ENCODE data around the gene MPG.
A peak's percentile ranks its signal among the peaks of the same experiment; 100 is the strongest.

MPG gene

DNA sequence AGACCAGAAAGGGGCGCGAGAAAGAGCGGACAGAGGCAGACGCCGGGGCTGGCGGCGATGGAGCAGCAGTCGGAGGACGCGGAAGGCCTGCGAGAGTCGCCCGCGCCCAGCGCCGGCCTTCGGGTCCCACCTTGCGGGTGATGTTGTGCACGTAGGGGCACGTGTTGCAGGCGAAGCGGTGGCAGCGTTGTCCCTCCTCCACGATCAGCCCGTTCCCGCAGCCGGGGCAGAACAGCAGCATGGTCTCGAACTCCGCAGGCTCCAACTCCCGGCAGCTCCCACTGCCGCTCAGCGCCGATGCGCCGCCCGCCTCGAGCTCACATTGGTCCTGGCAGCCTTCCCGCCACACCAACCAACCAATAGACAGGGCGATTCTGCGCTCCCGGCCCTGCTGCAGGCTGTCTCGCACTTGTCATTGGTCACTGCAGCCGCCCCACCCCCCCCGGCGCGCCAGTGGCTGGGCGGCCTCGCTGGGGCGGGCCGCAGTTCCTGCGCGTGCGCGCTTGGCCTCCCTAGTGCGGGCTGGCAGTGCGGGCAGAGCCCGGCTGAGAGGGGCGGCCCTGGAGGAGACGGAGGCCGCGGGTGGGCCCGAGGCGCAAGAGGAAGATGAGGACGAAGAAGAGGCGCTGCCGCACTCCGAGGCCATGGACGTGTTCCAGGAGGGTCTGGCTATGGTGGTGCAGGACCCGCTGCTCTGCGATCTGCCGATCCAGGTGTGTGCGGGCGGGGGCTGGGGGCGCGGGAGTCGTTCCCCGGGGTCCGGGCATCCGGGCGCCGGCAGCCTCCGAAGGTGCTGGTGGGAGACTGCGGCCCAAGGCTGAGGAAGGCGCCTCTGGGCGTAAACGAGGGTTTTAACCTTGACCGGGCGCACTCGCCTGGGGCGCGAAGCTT, 24.4 kb upstream of the MPG start, which contains the start of the genes POLR3K and SNRNP25:
Gene POLR3K (minus strand): TSS at position 263 of the 891 bp plus-strand sequence. CDS start 22 bp downstream, at position 241.
Gene SNRNP25 (plus strand): TSS at position 483 of the 891 bp plus-strand sequence. CDS start 189 bp downstream, at position 672.
- peak; percentile 84 for DNase-seq

DNA sequence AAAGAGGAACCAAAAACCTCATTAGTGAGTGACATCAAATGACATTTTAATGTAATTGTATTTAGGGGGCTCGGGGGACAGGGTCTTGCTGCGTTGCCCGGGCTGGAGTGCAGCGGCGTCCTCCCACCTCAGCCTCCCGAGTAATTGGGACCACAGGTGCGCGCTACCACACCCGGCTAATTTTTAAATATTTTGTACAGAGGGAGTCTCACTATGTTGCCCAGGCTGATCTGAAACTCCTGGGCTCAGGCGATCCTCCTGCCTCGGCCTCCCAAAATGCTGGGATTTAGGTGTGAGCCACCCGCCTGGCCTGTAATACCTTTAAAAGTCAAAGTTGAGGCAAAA, 23.8 kb upstream of the MPG start:
- DNase-seq: no peak

DNA sequence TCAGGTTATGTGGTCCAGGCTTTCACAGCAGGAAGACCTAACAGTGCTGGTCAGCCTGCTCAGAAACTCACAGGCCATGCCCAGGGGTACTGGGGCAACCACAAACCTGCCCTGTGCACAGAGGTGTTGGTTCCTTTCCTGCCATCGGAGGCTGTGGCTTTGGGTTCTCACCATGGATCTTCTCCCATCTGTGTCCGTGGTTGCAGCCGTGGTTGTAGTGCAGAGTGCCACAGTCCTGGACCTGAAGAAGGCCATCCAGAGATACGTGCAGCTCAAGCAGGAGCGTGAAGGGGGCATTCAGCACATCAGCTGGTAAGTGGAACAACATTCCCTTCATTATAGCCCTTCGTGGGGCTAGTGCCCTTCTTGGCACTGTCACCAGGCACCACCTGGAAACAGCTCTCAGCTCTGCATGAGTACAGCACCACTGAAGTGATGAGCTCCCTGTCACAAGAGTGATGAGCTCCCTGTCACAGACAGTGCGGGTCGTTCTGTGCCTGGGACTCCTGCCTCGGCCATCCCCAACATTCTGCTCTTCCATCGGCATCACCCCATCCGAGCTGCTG, 22.4 kb upstream of the MPG start:
- DNase-seq: no peak

DNA sequence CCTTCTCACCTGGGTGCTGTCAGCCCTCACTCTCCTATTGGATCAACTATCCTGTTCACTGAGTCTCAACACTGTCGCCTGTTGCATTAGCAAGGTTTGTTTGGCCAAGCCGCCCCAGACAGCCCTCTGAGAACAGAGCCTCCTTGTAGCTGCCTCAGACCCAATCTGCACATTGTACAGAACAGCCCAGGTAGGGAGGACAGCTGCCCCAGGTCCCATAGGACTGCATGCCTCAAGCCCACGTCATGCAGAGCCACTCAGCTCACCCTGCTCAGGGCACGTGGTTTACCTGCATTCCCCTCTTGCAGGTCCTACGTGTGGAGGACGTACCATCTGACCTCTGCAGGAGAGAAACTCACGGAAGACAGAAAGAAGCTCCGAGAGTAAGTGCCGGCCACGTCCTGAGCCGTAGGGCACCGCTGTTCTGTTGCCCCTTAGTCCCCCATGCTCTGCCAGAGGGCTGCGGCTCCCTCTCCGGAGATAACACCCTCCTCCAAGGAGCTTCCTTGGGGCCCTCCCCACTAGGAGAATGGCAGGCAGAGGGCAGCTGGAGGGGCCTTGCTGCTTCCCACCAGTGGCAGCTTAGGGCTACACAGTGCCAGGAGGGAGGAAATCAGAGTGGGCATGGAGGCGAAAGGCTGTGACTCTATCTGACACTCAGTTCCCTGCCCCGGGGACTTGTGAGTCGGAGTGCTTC, 21.6 kb upstream of the MPG start:
- DNase-seq: no peak

DNA sequence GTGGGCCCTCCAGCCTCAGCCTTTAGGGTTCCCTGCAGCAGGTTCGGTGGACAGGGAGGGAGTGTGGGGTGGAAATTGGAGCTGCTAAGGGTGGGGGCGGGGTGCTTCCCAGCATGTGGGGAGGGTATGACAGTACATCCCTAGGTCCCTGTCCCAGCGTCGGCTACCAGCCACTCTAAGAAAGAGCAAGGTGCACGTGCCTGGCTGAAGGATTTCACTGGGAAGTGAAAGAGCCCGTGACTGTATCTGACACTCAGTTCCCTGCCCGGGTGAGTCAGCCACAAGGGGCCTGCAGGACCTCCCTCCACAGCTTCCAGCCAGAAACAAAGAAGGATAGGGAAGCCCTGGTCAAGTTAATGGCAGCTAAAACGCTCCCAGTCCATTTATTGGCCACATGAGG, 20.3 kb upstream of the MPG start:
- DNase-seq: no peak

DNA sequence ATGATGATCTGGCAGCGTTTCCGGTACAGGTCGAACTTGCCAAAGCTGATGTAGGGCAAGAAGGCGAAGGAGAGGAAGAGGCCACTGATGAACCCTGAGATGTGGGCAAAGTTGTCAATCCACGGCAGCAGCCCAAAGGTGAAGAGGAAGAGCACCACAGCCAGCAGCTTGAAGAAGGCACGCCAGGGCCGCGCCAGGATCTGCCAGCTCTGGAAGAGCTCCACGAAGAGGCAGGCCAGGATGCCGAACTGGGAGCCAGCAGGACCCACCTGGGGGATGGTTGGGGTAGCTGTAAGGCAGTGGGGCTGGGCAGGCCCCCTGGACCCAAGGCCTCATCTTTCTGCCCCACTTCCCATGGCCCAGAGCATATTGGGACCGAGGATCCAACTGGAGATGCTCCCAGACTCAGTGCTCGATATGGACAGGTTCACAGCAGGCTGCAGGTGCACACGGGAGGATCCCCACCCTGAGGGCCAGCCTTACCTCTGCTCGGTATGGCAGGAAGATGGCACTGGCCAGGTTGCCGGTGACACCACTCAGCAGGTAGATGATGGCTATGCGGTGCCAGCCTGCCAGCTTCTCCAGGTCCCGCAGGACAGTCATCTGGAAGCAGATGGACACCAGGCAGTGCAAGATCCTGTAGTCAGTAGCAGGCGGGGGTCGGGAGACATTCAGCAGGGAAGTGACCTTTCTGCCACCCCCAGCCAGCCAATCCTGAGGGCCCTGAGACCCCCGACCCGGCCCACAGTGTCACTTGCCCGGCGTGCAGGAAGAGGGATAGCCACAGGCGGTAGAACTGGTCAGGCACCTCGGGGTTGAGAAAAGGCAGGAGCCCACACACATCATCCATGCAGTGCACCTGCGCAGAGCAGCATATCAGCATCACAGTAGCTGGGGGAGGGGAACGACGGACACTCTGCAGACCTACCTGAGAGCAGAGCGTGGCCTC, 19.3 kb upstream of the MPG start:
- no peak for DNase-seq

DNA sequence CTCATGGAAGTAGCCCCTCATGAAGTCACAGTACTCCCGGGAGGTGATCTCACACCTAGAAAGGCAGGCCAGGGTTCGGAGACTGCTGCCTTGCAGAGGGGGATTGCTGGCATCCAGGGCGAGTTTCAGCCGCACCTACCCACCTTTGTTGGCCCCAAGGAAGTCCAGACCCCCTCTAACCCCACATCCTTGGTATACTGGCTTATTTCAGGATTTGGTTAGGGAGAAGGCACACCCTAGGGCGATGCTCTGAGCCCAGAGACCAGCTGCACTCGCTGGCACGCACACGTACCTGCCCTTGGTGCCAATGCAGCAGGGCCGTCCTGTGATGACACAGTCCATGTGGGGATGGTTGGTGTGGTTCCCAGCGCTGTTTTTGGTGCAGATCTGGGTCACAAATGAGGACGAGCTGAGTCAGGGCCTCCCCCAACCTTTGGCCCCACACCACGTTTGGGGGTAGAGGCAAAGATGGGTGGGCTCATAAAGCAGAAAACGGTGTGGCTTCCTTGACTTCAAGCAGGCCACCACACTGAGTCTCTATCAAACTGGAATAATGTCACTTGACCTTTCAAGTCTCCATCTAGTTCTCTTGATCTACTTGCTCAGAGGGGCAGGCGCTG, 18.5 kb upstream of the MPG start:
- no peak for DNase-seq

DNA sequence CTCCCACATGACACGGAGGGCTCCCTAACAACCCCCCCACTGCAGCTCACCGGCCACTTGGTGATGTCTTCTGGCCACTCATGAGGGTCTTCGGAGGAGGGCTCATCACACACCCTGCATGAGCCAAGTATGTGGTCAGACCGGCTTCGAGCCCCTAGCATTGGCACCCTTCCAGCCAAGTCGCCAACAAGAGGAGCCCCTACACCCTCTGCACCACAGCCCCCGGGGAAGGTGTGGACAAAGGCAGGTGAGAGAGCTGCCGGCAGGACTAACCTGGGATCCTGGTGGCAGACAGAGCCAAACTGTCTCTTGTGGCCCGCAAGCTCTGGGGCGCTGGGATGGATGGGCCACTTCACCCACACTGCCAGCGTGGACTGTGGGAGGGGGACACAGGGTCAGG, 17.9 kb upstream of the MPG start:
- no peak for DNase-seq

DNA sequence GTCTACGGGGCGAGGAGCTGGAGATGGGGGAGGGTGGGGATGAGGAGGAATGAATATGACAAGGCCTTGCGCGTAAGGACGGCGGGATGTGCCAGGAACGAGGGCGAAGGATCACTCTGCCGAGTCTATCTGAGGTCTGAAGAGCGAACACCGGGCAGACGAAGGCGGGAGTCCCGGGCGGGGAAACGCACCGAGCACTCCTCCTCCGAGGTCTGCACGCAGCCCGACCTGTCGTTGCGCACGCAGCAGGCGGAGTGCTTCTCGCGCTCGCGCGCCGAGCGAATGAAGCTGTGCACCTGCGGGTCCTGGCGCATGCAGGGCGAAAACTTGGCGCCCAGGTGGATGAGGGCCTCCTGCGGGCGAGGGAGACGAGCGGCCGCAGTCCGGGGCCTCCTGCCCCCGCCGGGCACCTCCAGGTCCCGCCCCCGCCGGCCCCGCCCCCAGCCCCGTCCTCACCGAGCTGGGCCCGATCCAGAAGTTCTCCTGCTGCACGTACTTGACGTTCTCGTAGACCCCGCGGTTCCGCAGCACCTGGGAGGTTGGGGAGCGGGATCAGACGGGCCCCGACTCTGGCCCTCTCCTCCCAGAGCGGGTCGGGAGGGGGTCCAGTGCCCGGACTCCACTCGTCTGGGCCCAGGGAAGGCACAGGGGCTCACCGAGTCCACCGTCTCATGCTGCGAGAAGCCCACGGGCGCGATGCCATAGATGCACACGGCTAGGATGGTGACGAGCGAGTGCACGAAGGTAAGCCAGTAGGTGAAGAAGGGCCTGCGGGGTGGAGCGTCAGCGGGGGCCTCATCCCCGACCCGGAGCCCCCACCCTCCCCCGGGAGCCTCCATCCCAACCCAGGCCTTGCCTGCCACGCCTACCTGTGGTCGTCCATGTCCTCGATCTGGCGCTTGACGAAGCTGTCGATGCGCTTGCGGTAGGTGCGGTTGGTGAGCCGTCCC, 16.8 kb upstream of the MPG start:
- no peak for DNase-seq

DNA sequence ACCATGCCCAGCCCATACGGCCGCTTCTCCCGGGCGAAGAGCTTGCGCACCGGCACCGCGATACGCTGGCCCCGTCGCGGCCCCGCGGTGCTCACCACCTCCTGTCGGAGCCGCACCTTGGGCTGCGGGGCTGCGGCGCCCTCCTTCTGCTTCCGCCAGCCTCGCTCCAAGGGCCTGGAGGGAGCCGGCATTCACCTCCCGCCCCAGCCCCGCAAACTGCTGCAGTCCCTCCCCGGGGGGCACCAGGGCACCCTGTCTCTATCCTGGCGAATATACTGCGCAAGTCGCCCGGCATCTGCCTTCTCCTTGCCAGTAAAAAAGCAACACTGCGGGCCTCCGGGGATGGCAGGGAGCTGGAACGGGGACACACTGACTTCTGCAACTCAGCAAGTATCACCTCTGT, 16.1 kb upstream of the MPG start:
- DNase-seq: no peak

DNA sequence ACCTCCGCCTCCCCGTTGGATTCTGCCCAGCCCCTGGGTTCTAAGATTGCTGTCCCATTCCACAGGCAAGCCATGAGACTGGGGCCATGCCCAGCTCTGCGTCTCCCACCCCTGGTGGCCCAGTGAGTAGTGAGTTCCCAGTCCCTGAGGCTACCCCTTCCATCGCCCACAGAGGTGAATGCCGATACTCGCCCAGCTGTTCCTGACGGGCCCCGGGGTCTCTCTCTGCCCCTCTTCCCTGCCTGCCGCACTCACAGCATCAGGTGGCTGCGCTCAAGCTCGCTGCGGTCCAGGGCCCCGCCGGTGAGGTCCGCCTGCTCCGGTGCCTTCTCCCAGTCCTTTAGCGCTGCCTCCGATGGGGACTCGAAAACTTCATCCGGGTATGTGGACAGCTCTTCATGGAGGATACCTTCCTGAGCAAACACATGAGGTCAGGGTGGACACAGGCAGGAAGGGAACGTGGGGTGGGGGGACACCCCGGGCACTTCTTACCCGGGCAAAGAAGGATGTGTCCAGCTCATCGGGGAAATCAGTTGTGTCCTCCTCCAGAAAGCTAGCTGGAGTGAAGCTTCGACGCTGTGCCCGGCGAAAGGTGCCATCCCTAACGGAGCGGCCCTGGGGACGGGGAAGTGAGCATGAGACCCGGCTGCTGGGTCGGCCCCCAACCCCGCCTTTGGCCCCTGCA, 15.6 kb upstream of the MPG start:
- no peak for DNase-seq

DNA sequence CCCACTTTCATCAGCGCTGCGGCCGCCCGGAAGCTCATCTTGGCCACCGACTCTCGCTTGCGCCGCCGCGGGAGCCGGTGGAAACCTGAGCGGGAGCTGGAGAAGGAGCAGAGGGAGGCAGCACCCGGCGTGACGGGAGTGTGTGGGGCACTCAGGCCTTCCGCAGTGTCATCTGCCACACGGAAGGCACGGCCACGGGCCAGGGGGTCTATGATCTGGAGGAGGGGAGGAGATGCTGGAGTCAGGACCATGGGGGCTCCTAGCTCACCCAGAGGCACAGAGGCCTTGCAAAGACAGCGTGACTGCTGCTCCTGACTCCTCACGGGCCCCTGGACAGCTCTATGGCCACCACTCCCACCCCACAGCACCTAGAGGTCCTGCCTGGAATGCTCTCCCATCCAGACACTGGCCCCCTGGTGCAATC, 15.0 kb upstream of the MPG start:
- DNase-seq: no peak

DNA sequence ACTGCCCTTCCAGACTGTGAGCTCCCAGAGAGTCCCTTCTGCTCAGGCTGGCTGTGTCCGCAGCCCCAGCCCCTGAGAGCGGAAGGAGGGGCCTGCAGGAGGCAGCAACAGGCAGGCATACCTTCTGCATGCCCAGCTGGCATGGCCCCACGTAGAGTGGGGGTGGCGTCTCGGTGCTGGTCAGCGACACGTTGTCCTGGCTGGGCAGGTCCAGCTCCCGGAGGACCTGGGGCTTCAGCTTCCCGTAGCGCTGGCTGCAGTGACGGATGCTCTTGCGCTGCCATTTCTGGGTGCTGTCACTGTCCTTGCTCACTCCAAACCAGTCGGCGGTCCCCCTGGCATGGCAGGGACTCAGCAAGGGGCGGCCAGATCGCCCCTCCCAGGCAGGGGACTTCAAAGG, 14.6 kb upstream of the MPG start:
- no peak for DNase-seq

DNA sequence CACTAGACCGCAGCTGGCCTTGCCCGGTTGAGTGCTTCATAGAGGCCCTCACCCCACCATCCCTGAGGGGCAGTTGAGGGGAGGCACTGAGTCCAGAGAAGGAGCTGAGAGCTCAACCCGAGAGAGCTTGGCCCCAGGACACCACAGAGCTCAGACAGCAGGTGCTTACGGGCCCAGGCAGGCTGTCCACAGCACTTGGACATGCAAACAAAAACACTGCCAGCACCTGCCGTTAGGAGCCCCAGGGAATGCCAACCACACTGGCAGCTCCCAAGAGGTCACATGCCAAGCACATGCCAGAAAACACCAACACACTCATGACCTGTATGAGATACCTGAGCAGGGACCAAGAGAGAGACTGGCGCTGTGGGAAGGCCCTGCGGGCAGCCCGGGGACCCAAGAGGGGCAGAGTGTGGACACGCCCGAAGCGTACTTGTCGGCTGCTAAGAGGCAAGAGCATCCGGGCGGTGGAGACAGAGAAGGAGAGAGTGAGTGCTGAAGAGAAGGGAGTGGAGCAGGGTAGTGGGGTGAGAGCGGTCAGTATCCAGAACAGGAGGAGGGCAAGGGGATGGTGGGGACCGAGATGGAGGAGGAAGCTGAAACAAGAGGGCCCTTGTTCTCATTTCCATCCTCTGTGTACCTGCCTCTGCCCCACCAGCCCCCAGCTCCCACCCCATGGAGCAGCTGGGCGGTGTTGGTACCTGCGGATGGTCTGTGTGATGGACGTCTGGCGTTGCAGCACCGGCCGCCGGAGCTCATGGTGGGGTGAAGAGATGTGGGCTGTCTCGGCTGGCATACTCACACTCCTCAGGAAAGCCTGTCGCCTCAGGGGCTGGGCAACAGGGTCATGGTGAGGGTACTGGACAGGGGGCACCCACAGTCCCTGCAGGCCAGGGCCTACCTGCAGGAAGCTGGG, 13.8 kb upstream of the MPG start:
- DNase-seq: peak; percentile 39

DNA sequence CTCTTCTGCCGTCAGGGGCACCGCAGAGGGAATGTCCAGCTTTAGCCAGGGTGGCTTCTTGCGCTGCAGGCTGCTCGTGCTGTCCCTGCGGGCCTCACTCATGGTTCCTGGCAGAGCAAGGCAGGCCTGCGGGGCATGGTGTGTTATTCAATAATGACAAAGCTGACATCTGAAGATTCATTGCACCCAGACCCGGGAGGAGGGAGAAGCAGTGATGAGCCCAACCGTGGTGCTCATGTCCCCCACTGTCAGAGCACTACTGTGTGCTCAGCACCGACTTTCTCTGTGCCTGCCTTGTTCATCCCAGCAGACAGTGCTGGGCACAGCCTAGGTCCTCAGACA, 13.1 kb upstream of the MPG start:
- no peak for DNase-seq

DNA sequence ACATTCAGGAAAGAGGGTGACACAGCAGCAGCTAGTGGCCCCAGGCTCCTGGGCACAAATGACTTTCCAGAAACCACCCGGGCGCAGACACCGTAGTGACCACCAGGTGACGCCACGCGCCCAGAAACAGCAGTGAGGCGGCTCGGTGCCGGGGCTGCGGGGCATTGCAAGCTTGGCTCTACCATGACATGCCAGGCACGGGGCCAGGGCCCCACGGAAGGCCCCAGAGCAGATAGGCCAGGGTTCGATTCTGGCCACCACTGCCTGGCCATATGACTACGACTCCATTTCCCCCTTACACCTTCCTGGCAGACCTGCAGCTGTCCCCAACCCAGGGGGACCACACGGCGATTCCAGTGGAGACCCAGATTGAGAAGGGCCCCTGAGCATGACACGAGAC, 12.3 kb upstream of the MPG start:
- peak; percentile 29 for DNase-seq

DNA sequence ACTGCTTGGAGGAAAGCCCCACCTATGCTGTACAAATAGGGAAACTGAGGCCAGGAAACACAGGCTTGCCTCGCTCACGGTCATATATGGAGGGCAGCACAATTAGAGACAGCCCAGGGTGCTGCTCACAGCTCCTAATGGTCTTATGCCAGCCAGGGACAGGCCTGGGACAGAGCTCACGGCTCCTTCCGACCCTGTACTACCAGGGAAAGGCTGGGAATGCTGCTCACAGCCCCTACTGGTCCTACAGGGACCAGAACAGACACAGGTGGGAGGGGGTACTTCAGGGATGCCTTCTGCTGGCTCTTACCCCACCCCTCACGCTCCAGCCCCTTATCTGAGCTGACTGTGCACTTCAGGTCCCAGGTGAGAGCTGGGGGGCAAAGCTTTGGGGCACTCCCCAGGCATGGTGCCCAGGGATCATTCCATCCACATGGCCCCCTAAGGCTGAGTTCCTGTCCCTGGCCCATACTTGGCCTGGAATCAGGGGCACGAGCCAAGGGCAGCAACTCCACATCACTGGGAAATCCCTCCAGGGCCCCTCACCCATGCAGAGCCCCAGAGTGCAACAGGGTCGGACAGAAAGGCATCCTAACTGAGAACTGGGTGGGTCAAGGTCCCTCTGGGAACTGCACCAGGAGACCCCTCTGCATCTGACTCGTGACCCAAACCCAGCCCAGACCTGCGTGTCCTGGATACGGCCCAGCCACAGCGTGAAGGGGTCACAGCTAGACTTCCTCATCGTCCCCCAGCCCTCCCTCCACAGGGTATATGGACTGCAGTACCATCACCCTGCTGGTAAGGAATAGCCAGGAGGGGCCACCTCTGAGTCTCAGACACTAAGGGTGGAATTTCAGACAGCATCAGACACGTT, 11.5 kb upstream of the MPG start:
- DNase-seq: no peak

DNA sequence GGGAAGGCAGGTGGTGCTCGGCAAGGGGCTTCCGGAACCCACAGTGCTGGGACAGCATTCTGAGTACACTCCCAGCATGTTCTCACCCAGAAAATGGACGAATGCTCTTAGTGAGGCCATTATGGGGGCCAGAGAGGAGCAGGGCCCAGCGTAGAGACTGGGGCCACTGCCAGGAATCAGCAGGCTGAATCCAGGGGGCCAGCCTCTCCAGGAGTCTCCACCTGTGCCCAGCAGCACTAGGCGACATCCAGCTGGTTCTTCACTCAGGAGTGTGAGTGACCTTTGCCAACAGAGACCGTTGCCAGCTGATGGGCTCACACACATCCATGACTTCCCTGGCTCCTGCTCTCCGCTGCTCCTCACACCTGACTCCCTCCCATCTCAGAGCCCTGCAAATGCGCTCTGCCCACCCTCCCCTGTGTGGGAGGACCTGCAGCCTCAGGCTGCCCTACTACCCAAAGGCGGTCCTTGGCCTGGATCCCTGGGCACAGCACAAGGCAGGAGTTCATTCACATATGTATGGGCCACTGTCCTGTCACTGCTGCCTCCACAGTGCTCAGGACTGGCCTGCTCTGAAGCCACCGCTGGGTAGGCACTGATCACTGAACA, 10.7 kb upstream of the MPG start:
- DNase-seq: peak; percentile 30

All from NCI-H2029 treated with DMSO at 0.1 percent for 48 hours (cell line).